Neural cell (in vitro differentiated cells): ENCODE results near the gene PREX1. TPM values are rescaled to one million over a fixed set of nuclear protein-coding genes. Genes with fewer than 3 reads are reported as not detected.

ENCODE experiments used
- H2AFZ ChIP-seq: fragments of 200-600, 300-800 bp; sonication (generic), shearing (Covaris generic); 2 replicates; pipeline ENCODE4 v1.6.0; 2014; ENCODE audit warnings: low read depth, mild to moderate bottlenecking, antibody characterized with exemption, low read length, moderate library complexity
- H3F3A ChIP-seq: fragments of 200-600 bp; shearing (Covaris generic); 2 replicates; pipeline ENCODE4 v1.6.1; 2016; ENCODE audit warnings: mild to moderate bottlenecking, moderate library complexity, mixed read lengths, antibody characterized with exemption, low read length; ENCODE audit not compliant: insufficient read depth, poor library complexity, severe bottlenecking
- H3K27ac ChIP-seq: fragments of 200-600, 300-800 bp; sonication (generic), shearing (Covaris generic); 2 replicates; pipeline ENCODE4 v1.5.1; 2014; ENCODE audit warnings: mild to moderate bottlenecking, low read length, moderate library complexity
- H3K27me3 ChIP-seq: fragments of 300-800, 200-600 bp; sonication (generic), shearing (Covaris generic); 2 replicates; pipeline ENCODE4 v1.6.0; 2014; ENCODE audit warnings: mild to moderate bottlenecking, low read depth, low read length, moderate library complexity; ENCODE audit not compliant: insufficient read depth
- H3K36me3 ChIP-seq: fragments of 300-800, 200-600 bp; sonication (generic), shearing (Covaris generic); 2 replicates; pipeline ENCODE4 v1.5.1; 2014; ENCODE audit warnings: mild to moderate bottlenecking, antibody characterized with exemption, low read length, moderate library complexity; ENCODE audit not compliant: insufficient read depth
- H3K4me2 ChIP-seq: fragments of 300-800, 200-600 bp; sonication (generic), shearing (Covaris generic); 2 replicates; pipeline ENCODE4 v1.6.0; 2014; ENCODE audit warnings: mild to moderate bottlenecking, low read length
- H3K4me3 ChIP-seq: fragments of 300-800, 200-600 bp; sonication (generic), shearing (Covaris generic); 2 replicates; pipeline ENCODE4 v1.5.1; 2014; ENCODE audit warnings: mild to moderate bottlenecking, low read length, moderate library complexity
- H3K79me2 ChIP-seq: fragments of 200-600 bp; shearing (Covaris generic); replicated peaks from 2 replicates; pipeline ENCODE4 v1.6.0; 2014; ENCODE audit warnings: mild to moderate bottlenecking, low read length, moderate library complexity; ENCODE audit not compliant: insufficient read depth
- H3K9ac ChIP-seq: fragments of 300-800, 200-600 bp; sonication (generic), shearing (Covaris generic); 2 replicates; pipeline ENCODE4 v1.6.1; 2016; ENCODE audit warnings: mild to moderate bottlenecking, low read length, mixed read lengths
- H3K9me2 ChIP-seq: fragments of 200-600 bp; shearing (Covaris generic); 2 replicates; pipeline ENCODE4 v1.6.1; 2016; ENCODE audit warnings: mild to moderate bottlenecking, low read length, mixed read lengths; ENCODE audit not compliant: insufficient read depth
- H3K9me3 ChIP-seq: fragments of 200-600, 300-800 bp; sonication (generic), shearing (Covaris generic); 2 replicates; pipeline ENCODE4 v1.6.1; 2016; ENCODE audit warnings: mild to moderate bottlenecking, mixed run types, low read length, moderate library complexity, mixed read lengths
- H4K20me1 ChIP-seq: fragments of 200-600 bp; shearing (Covaris generic); 2 replicates; pipeline ENCODE4 v1.6.1; 2016; ENCODE audit warnings: mild to moderate bottlenecking, mixed run types; ENCODE audit not compliant: insufficient read depth
- CTCF ChIP-seq: fragments of 450-650 bp; IDR thresholded peaks from 2 replicates; pipeline ENCODE4 v1.5.1; 2014; ENCODE audit warnings: antibody characterized with exemption, mild to moderate bottlenecking, moderate library complexity; ENCODE audit not compliant: poor library complexity, severe bottlenecking
- EP300 ChIP-seq: fragments of 450-650 bp; conservative IDR thresholded peaks from 2 replicates; pipeline ENCODE4 v1.6.1; 2014; ENCODE audit warnings: antibody characterized with exemption, mild to moderate bottlenecking, moderate library complexity; ENCODE audit not compliant: poor library complexity, severe bottlenecking
- EZH2 ChIP-seq: fragments of 200-600, 300-800 bp; shearing (Covaris generic), sonication (generic); IDR thresholded peaks from 2 replicates; pipeline ENCODE4 v1.6.1; 2014; ENCODE audit warnings: antibody characterized with exemption, low read length, borderline replicate concordance, mild to moderate bottlenecking; ENCODE audit not compliant: insufficient read depth, poor library complexity, severe bottlenecking
- MXI1 ChIP-seq: fragments of 450-650 bp; conservative IDR thresholded peaks from 2 replicates; pipeline ENCODE4 v1.6.1; 2014; ENCODE audit warnings: antibody characterized with exemption, mild to moderate bottlenecking; ENCODE audit not compliant: poor library complexity, severe bottlenecking
- POLR2AphosphoS5 ChIP-seq: IDR thresholded peaks from 2 replicates; pipeline ENCODE4 v1.6.1; 2012
- RAD21 ChIP-seq: fragments of 450-650 bp; conservative IDR thresholded peaks from 2 replicates; pipeline ENCODE4 v1.6.1; 2014; ENCODE audit warnings: antibody characterized with exemption, mild to moderate bottlenecking, moderate library complexity
- REST ChIP-seq: IDR thresholded peaks from 2 replicates; pipeline ENCODE4 v1.6.1; 2012; ENCODE audit warnings: borderline replicate concordance
- SMC3 ChIP-seq: fragments of 450-650 bp; conservative IDR thresholded peaks from 2 replicates; pipeline ENCODE4 v1.6.1; 2014; ENCODE audit warnings: antibody characterized with exemption, mild to moderate bottlenecking, moderate library complexity; ENCODE audit not compliant: poor library complexity
- TAF1 ChIP-seq: IDR thresholded peaks from 2 replicates; pipeline ENCODE4 v1.6.1; 2012; ENCODE audit warnings: low read depth
- polyA plus RNA-seq: library from polyadenylated mRNA; depleted of rRNA; stranded (reverse); fragments of >200 nt; gene quantifications from 2 replicates; pipeline ENCODE4 v1.2.3, GENCODE V29; 2014

The PREX1 gene
- polyA plus RNA-seq, 1 donor from 2014 or later: 0.06 TPM

- Histone ChIP-seq H3K9me3 (no peaks in the 10 kb centered on the region), H3K27me3 (no peaks in the 10 kb centered on the region), H3K79me2 (no peaks in the 10 kb centered on the region), H3K4me2 (no peak overlapping the region), H3K4me3 (no peak overlapping the region), H4K20me1 (no peaks in the 10 kb centered on the region), H3K9ac (no peak overlapping the region), H3F3A (no peaks in the 10 kb centered on the region), H3K36me3 (no peaks in the 10 kb centered on the region), H3K27ac (no peak overlapping the region), H3K9me2 (no peaks in the 10 kb centered on the region), H2AFZ (no peak overlapping the region)
- TF ChIP-seq EZH2 (no peak), REST (no peak), EP300 (no peak), MXI1 (no peak), SMC3 (no peak), RAD21 (no peak), POLR2AphosphoS5 (no peak), CTCF (no peak), TAF1 (no peak)
Observed at GRCh38 chr20:48679599-48679998, 148.2 kb downstream of the PREX1 start.

GRCh38 chr20:48679011-48679410 lies 148.8 kb downstream of the PREX1 start:
- H3K9ac ChIP-seq: no peak overlapping the region
- H3K9me3 ChIP-seq: no peaks in the 10 kb centered on the region
- no peak overlapping the region for H2AFZ ChIP-seq
- no peaks in the 10 kb centered on the region for H3K36me3 ChIP-seq
- no peaks in the 10 kb centered on the region for H3K9me2 ChIP-seq
- no peaks in the 10 kb centered on the region for H3K27me3 ChIP-seq
- no peaks in the 10 kb centered on the region for H4K20me1 ChIP-seq
- H3K79me2 ChIP-seq: no peaks in the 10 kb centered on the region
- H3K4me2 ChIP-seq: no peak overlapping the region
- no peak for TF ChIP-seq EZH2
- TF ChIP-seq REST: no peak
- no peak for TF ChIP-seq POLR2AphosphoS5
- no peak for TF ChIP-seq SMC3
- TF ChIP-seq EP300: no peak
- no peak for TF ChIP-seq MXI1
- TF ChIP-seq RAD21: no peak
- TF ChIP-seq CTCF: no peak
- TF ChIP-seq TAF1: no peak
- H3K4me3 ChIP-seq: no peak overlapping the region
- H3F3A ChIP-seq: no peaks in the 10 kb centered on the region
- no peak overlapping the region for H3K27ac ChIP-seq
